Natural killer cell (primary cell): Measurements from ENCODE around the gene INKA2. TPM values are rescaled to one million over a fixed set of nuclear protein-coding genes. Genes with fewer than 3 reads are reported as not detected.

Experiments used
- ATAC-seq, 3 donors: fragments of 150-1000 bp in 2 of 3; fragments of 200-7000 bp in 1 of 3; cut with Tn5 transposase; 1 replicate in 1 of 3; 2 replicates in 2 of 3; pipeline ENCODE4 v1.10.0; 2021; ENCODE audit warnings: mild to moderate bottlenecking in 2 of 3, moderate library complexity in 2 of 3
- DNase-seq, 2 donors: peaks; one replicate each; pipeline versions ENCODE4 v3.0.0 to v3.0.0-alpha.2; 2013 to 2021; ENCODE audit warnings: mixed read lengths in 1 of 2
- H3K27ac ChIP-seq: one replicate; pipeline ENCODE4 v1.5.1; 2013; ENCODE audit warnings: mild to moderate bottlenecking, low read length
- H3K27me3 ChIP-seq: one replicate; pipeline ENCODE4 v1.6.1; 2013; ENCODE audit warnings: low read length; ENCODE audit not compliant: control insufficient read depth, insufficient read depth
- H3K36me3 ChIP-seq: one replicate; pipeline ENCODE4 v1.6.1; 2013; ENCODE audit warnings: low read length; ENCODE audit not compliant: control insufficient read depth, insufficient read depth
- H3K4me1 ChIP-seq: one replicate; pipeline ENCODE4 v1.6.1; 2013; ENCODE audit warnings: low read length; ENCODE audit not compliant: control insufficient read depth, insufficient read depth
- H3K4me3 ChIP-seq: one replicate; pipeline ENCODE4 v1.5.1; 2013; ENCODE audit warnings: low read length
- H3K9me3 ChIP-seq: one replicate; pipeline ENCODE4 v1.6.1; 2013; ENCODE audit warnings: low read length; ENCODE audit not compliant: control insufficient read depth, insufficient read depth
- H3K27ac Mint-ChIP-seq, 2 donors: one replicate each; pipeline ENCODE4 v1.8.0; 2022; ENCODE audit warnings: mild to moderate bottlenecking in 2 of 2, mixed read lengths in 2 of 2, moderate library complexity in 1 of 2
- H3K27me3 Mint-ChIP-seq, 2 donors: one replicate each; pipeline ENCODE4 v1.8.0; 2022; ENCODE audit warnings: low read depth in 2 of 2, mixed read lengths in 2 of 2
- H3K36me3 Mint-ChIP-seq: one replicate; pipeline ENCODE4 v1.8.0; 2022; ENCODE audit warnings: mixed read lengths
- H3K4me1 Mint-ChIP-seq, 2 donors: one replicate each; pipeline ENCODE4 v1.8.0; 2022; ENCODE audit warnings: mixed read lengths in 2 of 2
- H3K4me3 Mint-ChIP-seq: one replicate; pipeline ENCODE4 v1.8.0; 2022; ENCODE audit warnings: mild to moderate bottlenecking, moderate library complexity, mixed read lengths
- H3K9me3 Mint-ChIP-seq, 2 donors: one replicate each; pipeline ENCODE4 v1.8.0; 2022; ENCODE audit warnings: mixed read lengths in 2 of 2
- CTCF ChIP-seq: fragments of 200-600 bp; IDR thresholded peaks from one replicate; pipeline ENCODE4 v1.8.0; 2022; ENCODE audit warnings: antibody characterized with exemption
- WGBS: methylation state at CpG from one replicate; pipeline ENCODE4 v1.1.7; 2013; ENCODE audit warnings: missing lambda C conversion rate; ENCODE audit not compliant: insufficient coverage; 5-methylcytosine and 5-hydroxymethylcytosine counted together
- intact Hi-C: fragments of 100-400 bp; cut with micrococcal nuclease; formaldehyde crosslinking; loops from one replicate; pipeline ENCODE4 v1.14.2; 2022
- total RNA-seq, 4 donors: library from RNA; stranded (reverse); fragments of 120-200 nt in 1 of 4; gene quantifications; one replicate each; pipeline versions ENCODE4 v1.2.3 to v1.2.4, GENCODE V29; 2013 to 2022

The INKA2 gene
- total RNA-seq, 3 donors from 2014 or later (not counting 1 experiment from before 2014, with no cell fraction given) = 0.48 to 2.6 (median 1.4) TPM

DNA sequence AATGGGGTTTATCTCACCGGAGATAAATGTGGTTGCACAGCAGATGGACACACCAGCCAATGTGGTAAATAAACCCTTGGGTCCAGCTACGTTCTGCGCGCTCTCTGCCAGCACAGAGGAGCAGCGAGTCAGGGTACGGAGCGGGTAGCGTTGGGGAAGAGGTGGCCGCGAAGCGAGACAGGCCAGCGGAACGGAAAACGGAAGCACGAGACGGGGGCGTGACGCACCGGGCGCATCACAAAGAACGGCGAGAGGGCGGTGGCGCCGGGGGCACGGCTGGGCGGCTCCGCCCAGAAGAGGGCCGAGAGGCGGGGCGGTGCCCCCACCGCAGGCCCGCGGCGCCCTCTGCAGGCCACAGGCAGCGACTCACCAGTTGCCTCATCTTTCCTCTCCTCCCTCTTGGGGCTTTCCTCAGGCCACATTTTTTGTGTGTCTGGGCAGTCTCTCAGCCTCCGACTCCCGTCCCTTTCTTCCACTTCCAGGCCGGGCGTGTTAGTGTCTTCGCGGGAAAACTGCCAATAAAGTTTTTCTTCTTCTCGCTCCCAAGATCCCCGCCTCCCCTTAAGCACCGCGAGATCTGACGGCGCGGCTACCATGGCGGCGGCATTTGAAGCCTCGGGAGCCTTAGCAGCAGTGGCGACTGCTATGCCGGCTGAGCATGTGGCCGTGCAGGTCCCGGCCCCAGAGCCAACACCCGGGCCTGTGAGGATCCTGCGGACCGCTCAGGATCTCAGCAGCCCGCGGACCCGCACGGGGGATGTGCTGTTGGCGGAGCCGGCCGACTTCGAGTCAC is 16.3 kb upstream of the INKA2 start, which contains the start of gene DDX20:
TSS of gene DDX20 (plus strand) at position 571 of the 793 bp plus-strand sequence. CDS start at position 595, 24 bp downstream.
- Mint-ChIP-seq H3K4me3 (peak within 1 kb of the TSS; percentile 91), H3K9me3 (no peaks in the 10 kb centered on the region), H3K4me1 (peaks cover 24 to 39% of the 10 kb centered on the region in 2 donors), H3K27ac (peak within 1 kb of the TSS; percentile 89 to 92), H3K27me3 (no peaks in the 10 kb centered on the region), H3K36me3 (no peaks in the 10 kb centered on the region)
- no peaks in the 10 kb centered on the region for H3K27me3 ChIP-seq
- DNase-seq (peak; percentile 94 to 97), ATAC-seq (peak; percentile 87 to 98 (median 91))
- H3K4me3 ChIP-seq = peak within 1 kb of the TSS; percentile 73
- peak; percentile 95 for TF ChIP-seq CTCF
- H3K27ac ChIP-seq = peak within 1 kb of the TSS; percentile 91
- H3K9me3 ChIP-seq = no peaks in the 10 kb centered on the region
- WGBS = under 1% methylated on average over 67 of the region's 67 CpGs
- peaks cover 15% of the 10 kb centered on the region for H3K4me1 ChIP-seq
- intact Hi-C loops = loop anchor here (1.0 to 10.0 kb wide), 6 partner anchors 41 to 861 kb away; partner anchors contain the start of genes ATP5PB, C1orf162, DENND2D and WDR77
- H3K36me3 ChIP-seq = peaks cover 16% of the 10 kb centered on the region

DNA sequence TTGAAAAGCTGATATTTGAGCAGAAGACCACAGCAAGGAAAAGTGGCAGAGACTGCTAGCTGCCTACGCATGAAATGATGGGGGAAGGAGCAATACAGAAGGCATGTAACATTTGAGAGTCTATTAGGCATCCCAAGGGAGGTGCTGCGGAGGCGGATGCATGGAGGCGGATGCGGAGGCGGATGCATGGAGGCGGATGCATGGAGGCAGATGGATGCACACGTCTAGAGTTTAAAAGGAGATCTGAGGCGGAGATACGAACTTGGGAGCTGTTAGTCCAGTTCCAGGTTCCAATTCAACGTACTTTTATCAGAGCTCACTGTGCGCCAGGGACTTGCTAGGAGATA is 15.8 kb upstream of the INKA2 start:
- H3K4me1 ChIP-seq = peaks cover 15% of the 10 kb centered on the region
- H3K9me3 Mint-ChIP-seq = no peaks in the 10 kb centered on the region
- TF ChIP-seq CTCF = no peak
- peak overlapping the region; percentile 73 for H3K4me3 ChIP-seq
- H3K9me3 ChIP-seq = no peaks in the 10 kb centered on the region
- peaks cover 24 to 39% of the 10 kb centered on the region in 2 donors for H3K4me1 Mint-ChIP-seq
- no peaks in the 10 kb centered on the region for H3K36me3 Mint-ChIP-seq
- DNase-seq (peak in 1 of 2 donors; percentile 73), ATAC-seq (peak in 1 of 3 donors; percentile 7)
- intact Hi-C loops = loop anchor here (1.0 to 10.0 kb wide), 6 partner anchors 40 to 860 kb away; partner anchors contain the start of genes ATP5PB, C1orf162, DENND2D and WDR77
- H3K27ac ChIP-seq = peak overlapping the region; percentile 91
- H3K27me3 Mint-ChIP-seq = no peaks in the 10 kb centered on the region
- peak overlapping the region; percentile 91 for H3K4me3 Mint-ChIP-seq
- H3K27me3 ChIP-seq = no peaks in the 10 kb centered on the region
- WGBS = 2% methylated on average over 12 of the region's 12 CpGs
- peak overlapping the region; percentile 89 to 92 for H3K27ac Mint-ChIP-seq
- H3K36me3 ChIP-seq = peaks cover 12% of the 10 kb centered on the region

GRCh38 chr1:111751906-111752575 is 12.8 kb upstream of the INKA2 start:
- TF ChIP-seq CTCF = no peak
- H3K4me3 ChIP-seq = no peak overlapping the region
- Mint-ChIP-seq H3K4me3 (no peak overlapping the region), H3K27ac (peak overlapping the region; percentile 1 to 82), H3K36me3 (no peaks in the 10 kb centered on the region), H3K4me1 (peaks cover 21 to 33% of the 10 kb centered on the region in 2 donors), H3K9me3 (no peaks in the 10 kb centered on the region), H3K27me3 (no peaks in the 10 kb centered on the region)
- DNase-seq (no peak), ATAC-seq (no peak)
- H3K27ac ChIP-seq = no peak overlapping the region
- intact Hi-C loops = loop anchor here (10.0 kb wide), 3 partner anchors 277 to 857 kb away; partner anchors contain the start of genes C1orf162 and DENND2D
- no peaks in the 10 kb centered on the region for H3K36me3 ChIP-seq
- H3K27me3 ChIP-seq = no peaks in the 10 kb centered on the region
- no peaks in the 10 kb centered on the region for H3K9me3 ChIP-seq
- 43% methylated on average over 2 of the region's 2 CpGs for WGBS
- peaks cover 14% of the 10 kb centered on the region for H3K4me1 ChIP-seq
